Activated naive CD4-positive, alpha-beta T cell treated with anti-CD3 and anti-CD28 coated beads, Interleukin-2, amount 10 ng/mL, durations not matched to agents 7 days and 5 days (primary cell): Measurements from ENCODE around the gene TDRD7.
A peak's percentile ranks its signal among the peaks of the same experiment; 100 is the strongest.

Experiments used
- CTCF ChIA-PET: fragments of 350-600 bp; sonication (Branson Sonifier 250); formaldehyde crosslinking; loops from one replicate; lab custom pipeline; 2021; ENCODE audit warnings: antibody characterized with exemption; lab: Charles Lee
- DNase-seq: peaks from one replicate; pipeline ENCODE4 v3.0.0-alpha.2; 2020
- H3K27ac Mint-ChIP-seq: one replicate; pipeline ENCODE4 v1.8.0; 2021; ENCODE audit warnings: mild to moderate bottlenecking, moderate library complexity, mixed read lengths
- H3K27me3 Mint-ChIP-seq: one replicate; pipeline ENCODE4 v1.8.0; 2021; ENCODE audit warnings: mild to moderate bottlenecking, mixed read lengths
- H3K36me3 Mint-ChIP-seq: one replicate; pipeline ENCODE4 v1.8.0; 2021; ENCODE audit warnings: mixed read lengths
- H3K4me1 Mint-ChIP-seq: one replicate; pipeline ENCODE4 v1.8.0; 2021; ENCODE audit warnings: mixed read lengths
- H3K4me3 Mint-ChIP-seq: one replicate; pipeline ENCODE4 v1.8.0; 2021; ENCODE audit warnings: mild to moderate bottlenecking, moderate library complexity, mixed read lengths
- H3K9me3 Mint-ChIP-seq: one replicate; pipeline ENCODE4 v1.8.0; 2021; ENCODE audit warnings: mixed read lengths

TDRD7 gene

DNA sequence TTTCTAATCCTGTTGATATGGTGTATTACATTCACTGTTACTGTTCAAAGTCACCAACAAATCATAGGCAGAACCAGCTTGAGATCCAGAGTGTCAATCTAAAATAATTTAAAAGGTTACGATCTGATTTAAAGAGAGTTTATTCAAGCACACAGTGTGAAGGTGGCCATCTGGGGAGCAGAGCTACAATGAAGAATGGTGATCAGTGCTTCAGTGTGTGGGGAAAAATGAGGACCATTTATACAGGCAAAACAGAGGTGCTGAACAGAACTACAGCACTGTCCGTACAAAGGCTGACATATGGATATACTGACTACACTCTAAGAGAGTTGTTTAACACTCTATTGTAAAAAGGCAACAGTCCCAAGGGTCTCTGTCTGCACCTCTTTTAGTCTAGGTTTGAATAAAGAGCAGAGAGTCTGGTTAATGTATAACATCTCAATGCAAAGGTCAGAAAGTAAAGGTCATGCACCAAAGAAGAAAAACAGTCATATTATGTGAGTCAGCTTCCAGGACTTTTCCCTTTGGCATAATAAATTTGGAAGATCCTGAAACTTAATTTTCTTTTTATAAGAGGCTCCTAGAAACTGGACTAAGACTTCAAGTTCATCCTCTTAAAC lies 29.7 kb upstream of the TDRD7 start:
- Mint-ChIP-seq H3K4me1 (peaks cover 4% of the 10 kb centered on the region), H3K27me3 (peaks cover 19% of the 10 kb centered on the region), H3K36me3 (no peaks in the 10 kb centered on the region), H3K4me3 (no peak overlapping the region), H3K27ac (no peak overlapping the region), H3K9me3 (no peaks in the 10 kb centered on the region)
- no peak for DNase-seq
- CTCF ChIA-PET = interaction anchor here (0.7 to 1.3 kb wide), 3 partner anchors 15 to 234 kb away, joined by 3 to 4 read pairs (median 4); no protein-coding TSS in a partner anchor

DNA sequence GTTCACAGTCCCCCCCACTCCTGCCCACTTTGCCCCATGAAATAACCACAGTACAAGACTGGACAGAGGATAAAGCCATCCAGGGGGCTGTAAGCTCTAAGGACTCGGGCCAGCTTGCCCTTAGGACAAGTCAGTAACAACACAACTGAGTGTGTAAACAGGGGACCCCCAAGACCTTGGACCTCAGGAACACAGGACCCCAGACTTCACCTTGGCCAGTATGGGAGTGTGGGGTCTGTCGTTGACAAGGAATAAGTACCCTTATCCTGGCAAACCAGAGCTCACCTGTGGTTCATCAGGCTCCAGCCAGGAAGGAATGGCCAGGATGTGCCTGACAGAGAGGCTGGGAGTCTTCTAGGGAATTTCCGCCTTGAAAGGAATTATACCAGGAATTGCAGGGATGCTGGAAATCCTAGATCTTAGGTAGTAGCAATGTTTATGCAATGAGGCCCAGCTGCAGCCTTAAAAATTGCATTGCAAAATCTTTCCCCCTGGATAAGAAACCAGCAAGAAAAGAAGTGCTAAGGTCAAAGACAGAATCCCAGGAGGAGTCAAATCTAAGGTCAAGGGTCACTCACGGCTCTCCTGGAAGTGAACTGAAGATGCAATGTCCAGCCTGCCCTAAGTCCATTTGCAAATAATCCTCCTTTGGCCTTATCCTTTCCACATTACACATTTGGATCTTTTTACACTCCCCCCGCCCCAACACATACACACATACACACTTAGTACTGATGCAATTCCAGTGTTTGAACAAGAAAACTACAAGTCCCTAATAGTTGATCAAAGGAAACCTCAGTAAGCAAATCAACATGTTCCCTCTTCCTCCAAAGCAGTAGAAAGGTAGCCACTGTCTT lies 27.3 kb upstream of the TDRD7 start:
- CTCF ChIA-PET = interaction anchor here (4.1 to 5.3 kb wide), 2 partner anchors 15 to 231 kb away, joined by 42 to 56 read pairs; no protein-coding TSS in a partner anchor
- Mint-ChIP-seq H3K9me3 (no peaks in the 10 kb centered on the region), H3K27me3 (peaks cover 32% of the 10 kb centered on the region), H3K4me3 (no peak overlapping the region), H3K27ac (no peak overlapping the region), H3K4me1 (peaks cover 16% of the 10 kb centered on the region), H3K36me3 (no peaks in the 10 kb centered on the region)
- no peak for DNase-seq

DNA sequence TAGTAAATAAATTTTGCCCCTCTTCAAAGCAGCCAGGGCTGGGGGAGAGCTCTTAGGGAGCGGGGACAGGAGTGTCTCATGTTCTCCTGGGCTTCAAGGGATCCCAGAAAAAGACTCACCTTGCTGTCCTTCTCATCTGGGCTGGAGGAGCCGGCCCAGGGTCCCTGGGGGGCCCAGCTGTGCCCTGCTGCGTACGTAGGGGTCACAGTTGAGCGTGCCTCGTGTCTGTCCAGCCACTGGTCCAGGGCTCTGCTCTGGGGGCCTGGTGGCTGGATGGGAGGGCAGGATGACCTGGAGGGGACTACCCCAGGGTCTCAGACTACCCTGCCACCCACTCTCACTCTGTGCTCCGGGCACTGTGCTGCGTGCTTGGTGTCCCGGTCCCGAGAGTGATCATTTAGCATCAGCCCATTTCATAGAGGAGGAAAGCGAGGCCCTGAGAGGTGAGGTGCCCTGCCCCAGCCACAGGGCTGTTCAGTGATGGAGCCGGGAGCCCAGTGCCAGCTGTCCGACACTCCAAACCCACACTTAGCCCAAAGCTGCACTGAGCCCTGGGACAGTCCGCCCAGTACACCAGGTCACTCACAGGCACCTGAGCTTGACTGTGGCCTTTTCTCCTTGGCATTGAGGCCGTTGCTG lies 26.2 kb upstream of the TDRD7 start:
- Mint-ChIP-seq H3K36me3 (no peaks in the 10 kb centered on the region), H3K4me1 (peaks cover 16% of the 10 kb centered on the region), H3K27me3 (peaks cover 38% of the 10 kb centered on the region), H3K9me3 (no peaks in the 10 kb centered on the region), H3K27ac (no peak overlapping the region), H3K4me3 (no peak overlapping the region)
- CTCF ChIA-PET = interaction anchor here (1.0 to 5.3 kb wide), 9 partner anchors 8 to 529 kb away, joined by 3 to 56 read pairs (median 9); no protein-coding TSS in a partner anchor
- no peak for DNase-seq

DNA sequence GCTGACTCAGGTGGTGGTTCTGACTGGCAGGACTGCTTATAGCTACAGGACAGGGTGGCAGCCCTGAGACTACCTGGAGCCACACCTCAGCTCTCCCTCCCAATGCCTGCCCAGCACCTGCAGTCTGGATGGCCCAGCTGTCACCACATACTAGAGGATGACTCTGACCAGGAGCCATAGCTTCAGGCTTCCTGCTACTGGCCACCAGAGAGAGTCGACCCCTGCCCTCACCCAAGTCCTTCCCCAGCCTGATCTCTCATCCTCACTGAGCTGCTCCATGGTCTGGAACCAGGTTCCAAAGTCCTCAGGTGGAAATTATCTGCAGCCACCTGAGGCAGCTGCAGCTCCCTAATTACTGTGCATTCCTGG lies 25.6 kb upstream of the TDRD7 start:
- peaks cover 38% of the 10 kb centered on the region for H3K27me3 Mint-ChIP-seq
- no peak for DNase-seq
- peaks cover 16% of the 10 kb centered on the region for H3K4me1 Mint-ChIP-seq
- H3K36me3 Mint-ChIP-seq = no peaks in the 10 kb centered on the region
- no peak overlapping the region for H3K27ac Mint-ChIP-seq
- H3K9me3 Mint-ChIP-seq = no peaks in the 10 kb centered on the region
- CTCF ChIA-PET = interaction anchor here (1.0 to 5.3 kb wide), 12 partner anchors 9 to 529 kb away, joined by 3 to 56 read pairs (median 7); no protein-coding TSS in a partner anchor
- no peak overlapping the region for H3K4me3 Mint-ChIP-seq

DNA sequence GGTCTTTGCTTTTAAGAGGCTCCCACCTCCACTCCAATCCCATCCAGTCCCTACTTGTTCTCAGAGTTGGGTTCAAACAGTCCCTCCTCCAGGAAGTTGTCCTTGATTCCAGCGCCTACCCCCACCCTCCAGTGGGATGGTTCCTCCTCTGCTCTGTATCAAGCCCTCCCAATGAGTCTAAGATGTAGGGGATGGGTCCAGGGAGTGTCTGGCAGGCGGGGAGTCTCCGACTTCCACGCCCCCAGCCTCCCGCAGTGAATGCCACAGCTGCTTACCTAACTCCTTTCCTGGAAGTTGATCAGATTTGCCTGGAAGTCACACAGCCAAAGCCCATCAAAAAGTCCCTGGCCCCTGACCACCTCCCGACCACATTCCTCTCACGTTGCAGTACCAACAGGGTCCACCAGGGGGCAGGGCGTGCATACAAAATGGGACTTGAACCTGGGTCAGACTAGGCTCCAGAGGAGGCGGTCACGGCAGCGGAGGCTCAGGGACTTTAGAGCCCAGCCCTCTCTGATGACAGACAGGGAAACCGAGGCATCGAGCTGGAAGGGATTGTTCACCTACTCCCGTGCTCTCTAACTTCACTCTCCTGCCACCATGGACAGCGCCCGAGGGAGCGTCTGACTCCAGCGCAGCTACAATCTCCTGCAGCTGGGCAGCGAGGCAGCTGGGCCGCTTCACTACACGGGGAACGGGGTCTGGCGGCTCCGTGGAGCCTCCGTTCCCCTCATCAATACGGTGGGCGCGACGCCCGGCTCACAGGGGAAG lies 25.0 kb upstream of the TDRD7 start:
- Mint-ChIP-seq H3K36me3 (no peaks in the 10 kb centered on the region), H3K27ac (no peak overlapping the region), H3K4me1 (peaks cover 16% of the 10 kb centered on the region)

DNA sequence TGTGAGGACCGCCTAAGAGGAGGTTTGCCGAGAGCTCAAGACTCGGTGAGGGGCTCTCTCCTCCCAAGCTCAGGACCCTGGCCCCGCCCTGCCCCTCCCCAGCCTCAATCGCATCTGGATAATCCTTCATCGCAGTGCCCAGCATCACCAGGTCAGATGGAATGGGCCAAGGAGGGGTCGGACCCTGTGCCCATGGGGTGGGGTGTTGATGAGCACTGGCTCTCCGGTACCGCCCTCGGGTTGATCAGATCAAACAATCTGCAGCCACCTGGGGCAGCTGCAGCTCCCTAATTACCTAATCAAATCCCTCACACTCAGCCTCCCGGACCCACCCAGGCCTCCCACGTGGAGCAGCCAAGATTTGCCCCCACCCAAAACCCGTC lies 24.4 kb upstream of the TDRD7 start:
- no peak for DNase-seq
- Mint-ChIP-seq H3K27me3 (peaks cover 46% of the 10 kb centered on the region), H3K4me1 (peaks cover 16% of the 10 kb centered on the region), H3K27ac (no peak overlapping the region), H3K36me3 (no peaks in the 10 kb centered on the region), H3K9me3 (no peaks in the 10 kb centered on the region), H3K4me3 (no peak overlapping the region)
- CTCF ChIA-PET = interaction anchor here (0.6 to 5.3 kb wide), 19 partner anchors 10 to 531 kb away, joined by 3 to 56 read pairs (median 4); partner anchors contain the start of genes TDRD7 and XPA

More for the DNA sequence above, 25.0 kb upstream of the TDRD7 start:
- CTCF ChIA-PET = interaction anchor here (0.6 to 5.3 kb wide), 20 partner anchors 9 to 530 kb away, joined by 3 to 56 read pairs (median 4); partner anchors contain the start of genes TDRD7 and XPA
- DNase-seq = peak; percentile 79
- Mint-ChIP-seq H3K27me3 (peaks cover 44% of the 10 kb centered on the region), H3K4me3 (no peak overlapping the region), H3K9me3 (no peaks in the 10 kb centered on the region)

DNA sequence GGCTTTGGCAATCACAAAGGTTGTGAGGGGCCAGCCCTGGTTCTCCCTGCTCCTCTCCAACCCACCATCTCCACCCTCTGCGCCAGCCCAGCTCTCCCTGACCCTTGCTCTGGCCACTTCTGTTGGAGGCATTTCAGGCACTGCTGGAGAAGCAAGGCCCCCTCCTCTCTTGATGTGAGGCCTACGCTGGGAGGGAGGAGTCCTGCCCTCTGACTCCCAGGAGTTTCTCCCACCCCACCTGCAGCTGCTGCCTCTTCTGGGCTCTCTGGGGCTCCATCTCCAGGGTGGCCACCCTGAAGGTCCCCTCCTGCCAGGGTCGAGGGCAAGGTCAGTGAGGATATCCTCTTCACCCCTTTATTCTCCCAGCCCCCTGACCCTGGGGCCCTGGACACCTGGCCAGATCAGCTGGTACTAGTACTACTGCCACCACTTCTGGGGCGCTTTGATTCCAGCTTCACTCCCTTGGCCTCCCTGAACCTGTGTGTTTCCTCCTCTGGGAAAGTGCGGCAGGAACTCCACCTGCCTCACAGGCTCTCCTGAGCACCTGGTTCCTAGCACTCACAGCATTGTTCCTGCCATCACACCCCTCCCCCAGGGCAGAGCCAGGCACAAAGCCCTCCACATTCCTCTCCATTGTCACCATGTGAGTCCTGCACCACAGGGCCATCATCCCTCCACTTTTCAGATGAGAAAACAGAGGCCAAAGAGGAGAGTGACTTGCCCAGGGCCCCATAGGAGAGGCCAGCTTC lies 23.8 kb upstream of the TDRD7 start:
- CTCF ChIA-PET = interaction anchor here (0.8 to 5.3 kb wide), 10 partner anchors 10 to 531 kb away, joined by 3 to 56 read pairs (median 8); no protein-coding TSS in a partner anchor
- H3K4me1 Mint-ChIP-seq = peaks cover 16% of the 10 kb centered on the region
- H3K4me3 Mint-ChIP-seq = no peak overlapping the region
- H3K27ac Mint-ChIP-seq = no peak overlapping the region
- peaks cover 48% of the 10 kb centered on the region for H3K27me3 Mint-ChIP-seq
- H3K36me3 Mint-ChIP-seq = no peaks in the 10 kb centered on the region
- no peak for DNase-seq
- H3K9me3 Mint-ChIP-seq = no peaks in the 10 kb centered on the region

DNA sequence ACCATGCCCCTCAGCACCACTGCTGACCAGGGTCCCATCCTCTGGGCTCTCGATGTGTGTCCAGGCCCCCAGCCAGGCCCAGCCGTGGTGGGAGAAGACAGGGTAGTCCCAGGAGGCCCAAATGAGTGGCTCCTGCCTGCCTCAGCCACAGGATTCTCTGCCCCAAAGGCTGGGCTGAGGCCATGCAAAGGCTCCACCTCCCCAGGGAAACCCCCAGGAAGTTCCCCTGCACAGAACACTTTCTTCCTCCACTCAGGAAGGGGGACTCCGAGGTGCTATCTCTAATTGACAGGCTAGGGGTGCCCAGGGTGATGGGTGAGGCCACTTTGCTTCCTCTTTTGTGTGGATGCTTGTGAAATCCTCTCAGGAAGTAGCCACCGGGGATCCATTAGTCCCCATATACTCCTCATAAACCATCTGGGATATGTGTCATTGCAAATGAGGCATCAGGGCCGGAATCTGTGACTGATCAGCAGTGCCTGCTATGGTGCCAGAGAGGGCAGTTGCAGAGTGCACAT lies 23.1 kb upstream of the TDRD7 start:
- Mint-ChIP-seq H3K27ac (no peak overlapping the region), H3K36me3 (no peaks in the 10 kb centered on the region), H3K27me3 (peaks cover 53% of the 10 kb centered on the region), H3K4me3 (no peak overlapping the region), H3K9me3 (no peaks in the 10 kb centered on the region), H3K4me1 (peaks cover 16% of the 10 kb centered on the region)
- peak; percentile 32 for DNase-seq
- CTCF ChIA-PET = interaction anchor here (1.3 to 5.3 kb wide), 6 partner anchors 11 to 532 kb away, joined by 4 to 56 read pairs (median 25); no protein-coding TSS in a partner anchor

DNA sequence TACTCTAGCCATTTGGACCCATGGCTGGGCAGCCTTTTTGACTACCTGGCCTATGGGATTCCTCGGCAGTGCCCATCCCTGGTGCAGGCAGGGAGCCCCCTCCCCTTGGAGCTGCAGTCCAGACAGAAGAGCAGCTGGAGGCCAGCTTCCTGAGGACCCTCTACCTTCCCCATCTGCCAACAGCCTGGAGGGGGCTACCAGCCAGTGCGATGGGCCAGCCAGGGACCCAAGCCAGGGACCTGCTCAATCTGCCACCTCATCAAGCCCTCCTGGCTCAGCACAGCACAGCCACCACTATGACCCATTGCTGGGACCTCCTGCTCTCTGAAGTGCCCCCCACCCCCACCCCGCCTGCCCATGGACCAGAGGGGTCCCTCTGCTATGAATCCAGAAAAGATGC lies 22.6 kb upstream of the TDRD7 start:
- peaks cover 57% of the 10 kb centered on the region for H3K27me3 Mint-ChIP-seq
- no peak for DNase-seq
- no peaks in the 10 kb centered on the region for H3K36me3 Mint-ChIP-seq
- no peak overlapping the region for H3K27ac Mint-ChIP-seq
- CTCF ChIA-PET = interaction anchor here (0.7 kb wide), 1 partner anchor 9 kb away, joined by 3 read pairs; no protein-coding TSS in a partner anchor
- H3K4me1 Mint-ChIP-seq = peaks cover 16% of the 10 kb centered on the region
- H3K4me3 Mint-ChIP-seq = no peak overlapping the region
- H3K9me3 Mint-ChIP-seq = no peaks in the 10 kb centered on the region

DNA sequence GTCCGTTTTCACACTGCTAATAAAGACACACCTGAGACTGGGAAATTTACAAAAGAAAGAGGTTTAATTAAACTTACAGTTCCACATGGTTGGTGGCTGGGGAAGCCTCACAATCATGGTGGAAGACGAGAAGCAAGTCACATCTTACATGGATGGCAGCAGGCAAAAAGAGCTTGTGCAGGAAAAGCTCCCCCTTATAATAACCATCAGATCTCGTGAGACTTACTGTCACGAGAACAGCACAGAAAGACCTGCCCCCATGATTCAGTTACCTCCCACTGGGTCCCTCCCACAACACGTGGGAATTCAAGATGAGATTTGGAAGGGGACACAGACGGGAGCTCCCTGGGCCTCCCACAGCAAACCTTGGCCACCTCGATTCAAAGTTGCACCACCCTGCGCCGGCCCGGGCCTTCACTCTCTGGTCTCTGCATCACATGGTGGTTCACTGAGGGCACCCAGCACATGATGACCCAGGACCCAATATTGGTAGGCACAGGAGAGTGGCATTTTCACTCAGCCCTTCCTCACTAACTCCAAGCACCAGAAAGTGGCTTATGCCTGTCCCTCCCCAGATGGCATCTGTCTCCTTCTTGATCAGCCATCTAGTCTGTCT lies 21.0 kb upstream of the TDRD7 start:
- Mint-ChIP-seq H3K9me3 (no peaks in the 10 kb centered on the region), H3K27me3 (peaks cover 64% of the 10 kb centered on the region), H3K4me1 (peaks cover 16% of the 10 kb centered on the region), H3K4me3 (no peak overlapping the region), H3K36me3 (no peaks in the 10 kb centered on the region), H3K27ac (no peak overlapping the region)
- DNase-seq = no peak
- CTCF ChIA-PET = interaction anchor here (1.1 to 1.6 kb wide), 2 partner anchors 11 to 25 kb away, joined by 3 read pairs; no protein-coding TSS in a partner anchor

DNA sequence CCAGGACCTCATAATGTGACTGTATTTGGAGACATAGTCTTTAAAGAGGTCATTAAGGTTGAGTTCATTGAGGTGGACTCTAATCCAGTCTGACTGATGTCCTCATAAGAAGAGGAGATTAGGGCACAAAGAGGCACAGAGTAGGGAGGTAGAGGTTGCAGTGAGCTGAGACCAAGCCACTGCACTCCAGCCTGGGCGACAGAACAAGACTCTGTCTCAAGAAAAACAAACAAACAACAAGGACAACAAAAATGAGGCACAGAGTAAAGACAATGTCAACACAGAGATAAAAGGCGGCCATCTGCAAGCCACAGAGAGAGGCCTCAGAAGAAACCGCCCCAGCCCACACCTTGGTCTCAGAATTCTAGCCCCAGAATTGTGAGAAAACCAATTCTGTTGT lies 17.0 kb upstream of the TDRD7 start:
- H3K9me3 Mint-ChIP-seq = no peaks in the 10 kb centered on the region
- H3K27me3 Mint-ChIP-seq = peaks cover 56% of the 10 kb centered on the region
- peaks cover 17% of the 10 kb centered on the region for H3K4me1 Mint-ChIP-seq
- CTCF ChIA-PET = interaction anchor here (0.9 kb wide), 1 partner anchor 14 kb away, joined by 3 read pairs; no protein-coding TSS in a partner anchor
- H3K27ac Mint-ChIP-seq = no peak overlapping the region
- H3K36me3 Mint-ChIP-seq = no peaks in the 10 kb centered on the region
- H3K4me3 Mint-ChIP-seq = no peak overlapping the region
- DNase-seq = no peak

DNA sequence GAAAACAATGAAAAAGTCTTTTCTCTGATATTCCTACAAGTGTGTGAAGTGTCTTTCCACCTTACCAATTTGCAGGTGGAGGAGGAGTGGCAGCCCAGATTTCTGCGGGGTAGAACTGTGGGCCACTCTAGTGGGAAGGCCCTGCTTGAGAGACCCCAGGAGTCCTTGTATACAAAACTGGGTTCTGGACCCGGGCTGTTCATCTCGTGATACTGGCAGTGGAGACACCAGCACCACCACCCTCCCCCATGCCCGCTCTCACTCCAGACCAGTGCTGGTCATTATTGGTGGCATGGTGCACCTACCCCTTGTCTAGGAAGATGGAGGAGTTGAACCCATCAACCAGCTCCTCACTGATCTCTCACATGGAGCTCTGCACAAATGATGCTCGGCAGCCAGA lies 16.2 kb upstream of the TDRD7 start:
- H3K27me3 Mint-ChIP-seq = peaks cover 55% of the 10 kb centered on the region
- H3K4me3 Mint-ChIP-seq = no peak overlapping the region
- DNase-seq = no peak
- no peak overlapping the region for H3K27ac Mint-ChIP-seq
- H3K4me1 Mint-ChIP-seq = peaks cover 17% of the 10 kb centered on the region
- CTCF ChIA-PET = interaction anchor here (0.9 to 3.3 kb wide), 3 partner anchors 15 to 539 kb away, joined by 3 to 17 read pairs (median 4); no protein-coding TSS in a partner anchor
- no peaks in the 10 kb centered on the region for H3K9me3 Mint-ChIP-seq
- H3K36me3 Mint-ChIP-seq = no peaks in the 10 kb centered on the region
